Epithelial cell of esophagus (primary cell): Measurements from ENCODE around the gene CAAP1.

Experiments
- DNase-seq: peaks from one replicate; pipeline ENCODE4 v3.0.0; 2010; ENCODE audit warnings: low read depth
- H3K4me3 ChIP-seq: 2 replicates; pipeline ENCODE4 v1.5.1; 2011; ENCODE audit warnings: mild to moderate bottlenecking, low read length, control low read depth
- CTCF ChIP-seq: IDR thresholded peaks from 2 replicates; pipeline ENCODE4 v1.5.1; 2011; ENCODE audit warnings: low read depth, mild to moderate bottlenecking, low read length, control low read depth, inconsistent platforms; ENCODE audit not compliant: insufficient read depth; ENCODE audit errors: missing control alignments

Gene CAAP1

GRCh38 chr9:26809795-26810194, 82.8 kb downstream of the CAAP1 start:
- no peak for TF ChIP-seq CTCF
- no peak overlapping the region for H3K4me3 ChIP-seq
- peak; percentile 62 for DNase-seq

GRCh38 chr9:26807161-26807560, 85.4 kb downstream of the CAAP1 start:
- no peak for TF ChIP-seq CTCF
- no peak for DNase-seq
- no peak overlapping the region for H3K4me3 ChIP-seq

GRCh38 chr9:26802921-26803320, 89.7 kb downstream of the CAAP1 start:
- no peak overlapping the region for H3K4me3 ChIP-seq
- no peak for DNase-seq
- no peak for TF ChIP-seq CTCF

GRCh38 chr9:26801772-26802171, 90.8 kb downstream of the CAAP1 start:
- TF ChIP-seq CTCF: no peak
- no peak for DNase-seq
- H3K4me3 ChIP-seq: no peak overlapping the region

- H3K4me3 ChIP-seq: no peak overlapping the region
- DNase-seq: no peak
- no peak for TF ChIP-seq CTCF
These were observed 92.3 kb downstream of the CAAP1 start for GRCh38 chr9:26800322-26800721.

- no peak for DNase-seq
- no peak overlapping the region for H3K4me3 ChIP-seq
- no peak for TF ChIP-seq CTCF
These were observed 101.3 kb downstream of the CAAP1 start for GRCh38 chr9:26791274-26791673.
